GM13976 (cell line): ENCODE results near the gene DDX51.

Source experiments
- DNase-seq: peaks from one replicate; pipeline ENCODE4 v3.0.0; 2012; ENCODE audit warnings: low spot score
- CTCF ChIP-seq: IDR thresholded peaks from 2 replicates; pipeline ENCODE4 v1.5.1; 2012; ENCODE audit warnings: borderline replicate concordance, mild to moderate bottlenecking; ENCODE audit not compliant: insufficient read depth; ENCODE audit errors: extremely low read depth, missing control alignments, control extremely low read depth
- in situ Hi-C: fragments of 300-500 bp; cut with MboI; formaldehyde crosslinking; loops from one replicate; pipeline ENCODE4 v1.12.0; 2022; ENCODE audit warnings: low sequenced_read_pairs, mixed read lengths, inconsistent platforms; ENCODE audit not compliant: unreplicated experiment

DDX51 gene

GRCh38 chr12:132127041-132127440 lies 17.1 kb downstream of the DDX51 start:
- in situ Hi-C loops: no loop called here
- no peak for TF ChIP-seq CTCF
- DNase-seq: no peak

GRCh38 chr12:132125736-132126135 lies 18.4 kb downstream of the DDX51 start:
- in situ Hi-C loops: no loop called here
- no peak for DNase-seq
- no peak for TF ChIP-seq CTCF

- in situ Hi-C loops: no loop called here
- DNase-seq: no peak
- no peak for TF ChIP-seq CTCF
Observed at GRCh38 chr12:132124766-132125425, 19.2 kb downstream of the DDX51 start.

- in situ Hi-C loops: no loop called here
- TF ChIP-seq CTCF: no peak
- no peak for DNase-seq
Observed at GRCh38 chr12:132123970-132124765, 20.0 kb downstream of the DDX51 start.

- TF ChIP-seq CTCF: no peak
- DNase-seq: no peak
- in situ Hi-C loops: no loop called here
Observed at GRCh38 chr12:132121283-132121682, 22.8 kb downstream of the DDX51 start.

- in situ Hi-C loops: no loop called here
- no peak for DNase-seq
- no peak for TF ChIP-seq CTCF
Observed at GRCh38 chr12:132118876-132119275, 25.2 kb downstream of the DDX51 start.

- no peak for DNase-seq
- TF ChIP-seq CTCF: no peak
Observed at GRCh38 chr12:132117558-132117875, 26.6 kb downstream of the DDX51 start.

More at GRCh38 chr12:132117558-132117875, 26.6 kb downstream of the DDX51 start:
- in situ Hi-C loops: no loop called here
